DND-41 (cell line): ENCODE data around the gene NAPA.

Experiments
- EZH2 ChIP-seq: IDR thresholded peaks from 3 replicates; pipeline ENCODE4 v1.6.1; 2012; ENCODE audit warnings: borderline replicate concordance, low read depth, mild to moderate bottlenecking, moderate library complexity, low read length, inconsistent platforms; ENCODE audit not compliant: severe bottlenecking
- TF ChIP-seq, protein P1 (sequence below): IDR thresholded peaks from 2 replicates; pipeline ENCODE4 v1.5.1; 2012; ENCODE audit warnings: borderline replicate concordance, low read length, moderate library complexity, mild to moderate bottlenecking; ENCODE audit not compliant: poor library complexity, severe bottlenecking; ENCODE audit errors: extremely low read depth

- TF ChIP-seq, protein P1, sequence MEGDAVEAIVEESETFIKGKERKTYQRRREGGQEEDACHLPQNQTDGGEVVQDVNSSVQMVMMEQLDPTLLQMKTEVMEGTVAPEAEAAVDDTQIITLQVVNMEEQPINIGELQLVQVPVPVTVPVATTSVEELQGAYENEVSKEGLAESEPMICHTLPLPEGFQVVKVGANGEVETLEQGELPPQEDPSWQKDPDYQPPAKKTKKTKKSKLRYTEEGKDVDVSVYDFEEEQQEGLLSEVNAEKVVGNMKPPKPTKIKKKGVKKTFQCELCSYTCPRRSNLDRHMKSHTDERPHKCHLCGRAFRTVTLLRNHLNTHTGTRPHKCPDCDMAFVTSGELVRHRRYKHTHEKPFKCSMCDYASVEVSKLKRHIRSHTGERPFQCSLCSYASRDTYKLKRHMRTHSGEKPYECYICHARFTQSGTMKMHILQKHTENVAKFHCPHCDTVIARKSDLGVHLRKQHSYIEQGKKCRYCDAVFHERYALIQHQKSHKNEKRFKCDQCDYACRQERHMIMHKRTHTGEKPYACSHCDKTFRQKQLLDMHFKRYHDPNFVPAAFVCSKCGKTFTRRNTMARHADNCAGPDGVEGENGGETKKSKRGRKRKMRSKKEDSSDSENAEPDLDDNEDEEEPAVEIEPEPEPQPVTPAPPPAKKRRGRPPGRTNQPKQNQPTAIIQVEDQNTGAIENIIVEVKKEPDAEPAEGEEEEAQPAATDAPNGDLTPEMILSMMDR: no peak
- no peak for TF ChIP-seq EZH2
Measured at GRCh38 chr19:47509170-47509847, 5.6 kb downstream of the NAPA start.
